Loucy (cell line): ENCODE results near the gene ITGB4.
"Not testable (repeated sequence)": the region's sequence is repeated elsewhere in the genome, so short reads cannot be mapped to it uniquely, and the experiment has no call there.

Experiments
- CTCF ChIP-seq: fragments of 200-600 bp; sonication (generic); conservative IDR thresholded peaks from 2 replicates; pipeline ENCODE4 v1.5.1; 2014; ENCODE audit warnings: mild to moderate bottlenecking, antibody characterized with exemption, low read length
- EZH2phosphoT487 ChIP-seq: fragments of 200-600 bp; IDR thresholded peaks from 2 replicates; pipeline ENCODE4 v1.6.1; 2018; ENCODE audit warnings: antibody characterized with exemption, mild to moderate bottlenecking, moderate library complexity, borderline replicate concordance

- TF ChIP-seq CTCF, EZH2phosphoT487: not testable (repeated sequence)
Observed at GRCh38 chr17:75778066-75778860, 57.0 kb downstream of the ITGB4 start.
